PC-9 (cell line): ENCODE results near the gene COG4.

Source experiments
- EZH2 ChIP-seq: fragments of 200-600 bp; sonication (generic); IDR thresholded peaks from 2 replicates; pipeline ENCODE4 v1.8.0; 2017; ENCODE audit warnings: antibody characterized with exemption, low read depth
- TF ChIP-seq, protein P1 (sequence below): fragments of 200-600 bp; sonication (generic); conservative IDR thresholded peaks from 2 replicates; pipeline ENCODE4 v1.6.1; 2017; ENCODE audit warnings: mixed run types, antibody characterized with exemption, mild to moderate bottlenecking, moderate library complexity

DNA sequence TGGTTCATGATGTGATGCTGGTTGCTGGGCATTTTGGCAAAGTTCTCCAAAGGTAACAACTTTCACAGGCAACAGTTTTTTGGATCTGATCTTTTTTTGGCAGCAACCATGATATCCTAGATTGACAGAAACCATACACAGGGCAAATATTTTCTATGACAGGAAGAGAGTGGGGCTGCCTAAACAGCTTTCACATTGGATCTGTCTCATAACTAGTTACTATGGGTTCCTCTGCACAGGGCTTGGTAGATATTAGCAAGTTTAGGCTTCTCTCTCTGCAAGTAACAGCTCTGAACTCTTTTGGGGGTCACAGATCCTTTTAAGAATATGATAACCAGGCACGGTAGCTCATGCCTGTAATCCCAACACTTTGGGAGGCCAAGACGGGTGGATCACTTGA lies 28.6 kb downstream of the COG4 start:
- TF ChIP-seq, protein P1, sequence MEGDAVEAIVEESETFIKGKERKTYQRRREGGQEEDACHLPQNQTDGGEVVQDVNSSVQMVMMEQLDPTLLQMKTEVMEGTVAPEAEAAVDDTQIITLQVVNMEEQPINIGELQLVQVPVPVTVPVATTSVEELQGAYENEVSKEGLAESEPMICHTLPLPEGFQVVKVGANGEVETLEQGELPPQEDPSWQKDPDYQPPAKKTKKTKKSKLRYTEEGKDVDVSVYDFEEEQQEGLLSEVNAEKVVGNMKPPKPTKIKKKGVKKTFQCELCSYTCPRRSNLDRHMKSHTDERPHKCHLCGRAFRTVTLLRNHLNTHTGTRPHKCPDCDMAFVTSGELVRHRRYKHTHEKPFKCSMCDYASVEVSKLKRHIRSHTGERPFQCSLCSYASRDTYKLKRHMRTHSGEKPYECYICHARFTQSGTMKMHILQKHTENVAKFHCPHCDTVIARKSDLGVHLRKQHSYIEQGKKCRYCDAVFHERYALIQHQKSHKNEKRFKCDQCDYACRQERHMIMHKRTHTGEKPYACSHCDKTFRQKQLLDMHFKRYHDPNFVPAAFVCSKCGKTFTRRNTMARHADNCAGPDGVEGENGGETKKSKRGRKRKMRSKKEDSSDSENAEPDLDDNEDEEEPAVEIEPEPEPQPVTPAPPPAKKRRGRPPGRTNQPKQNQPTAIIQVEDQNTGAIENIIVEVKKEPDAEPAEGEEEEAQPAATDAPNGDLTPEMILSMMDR, result no peak
- TF ChIP-seq EZH2, result no peak
